Loucy (cell line): ENCODE results near the gene RORB.

Experiments
- EZH2phosphoT487 ChIP-seq: fragments of 200-600 bp; IDR thresholded peaks from 2 replicates; pipeline ENCODE4 v1.6.1; 2018; ENCODE audit warnings: antibody characterized with exemption, mild to moderate bottlenecking, moderate library complexity, borderline replicate concordance
- TF ChIP-seq, protein P1 (sequence below): fragments of 200-600 bp; sonication (generic); conservative IDR thresholded peaks from 2 replicates; pipeline ENCODE4 v1.5.1; 2014; ENCODE audit warnings: mild to moderate bottlenecking, antibody characterized with exemption, low read length

GRCh38 chr9:74610523-74611061, 113.5 kb downstream of the RORB start:
- TF ChIP-seq EZH2phosphoT487: no peak
- TF ChIP-seq, protein P1, sequence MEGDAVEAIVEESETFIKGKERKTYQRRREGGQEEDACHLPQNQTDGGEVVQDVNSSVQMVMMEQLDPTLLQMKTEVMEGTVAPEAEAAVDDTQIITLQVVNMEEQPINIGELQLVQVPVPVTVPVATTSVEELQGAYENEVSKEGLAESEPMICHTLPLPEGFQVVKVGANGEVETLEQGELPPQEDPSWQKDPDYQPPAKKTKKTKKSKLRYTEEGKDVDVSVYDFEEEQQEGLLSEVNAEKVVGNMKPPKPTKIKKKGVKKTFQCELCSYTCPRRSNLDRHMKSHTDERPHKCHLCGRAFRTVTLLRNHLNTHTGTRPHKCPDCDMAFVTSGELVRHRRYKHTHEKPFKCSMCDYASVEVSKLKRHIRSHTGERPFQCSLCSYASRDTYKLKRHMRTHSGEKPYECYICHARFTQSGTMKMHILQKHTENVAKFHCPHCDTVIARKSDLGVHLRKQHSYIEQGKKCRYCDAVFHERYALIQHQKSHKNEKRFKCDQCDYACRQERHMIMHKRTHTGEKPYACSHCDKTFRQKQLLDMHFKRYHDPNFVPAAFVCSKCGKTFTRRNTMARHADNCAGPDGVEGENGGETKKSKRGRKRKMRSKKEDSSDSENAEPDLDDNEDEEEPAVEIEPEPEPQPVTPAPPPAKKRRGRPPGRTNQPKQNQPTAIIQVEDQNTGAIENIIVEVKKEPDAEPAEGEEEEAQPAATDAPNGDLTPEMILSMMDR: no peak
